ENCODE measurements around the gene PTPRK.

The PTPRK gene

DNA sequence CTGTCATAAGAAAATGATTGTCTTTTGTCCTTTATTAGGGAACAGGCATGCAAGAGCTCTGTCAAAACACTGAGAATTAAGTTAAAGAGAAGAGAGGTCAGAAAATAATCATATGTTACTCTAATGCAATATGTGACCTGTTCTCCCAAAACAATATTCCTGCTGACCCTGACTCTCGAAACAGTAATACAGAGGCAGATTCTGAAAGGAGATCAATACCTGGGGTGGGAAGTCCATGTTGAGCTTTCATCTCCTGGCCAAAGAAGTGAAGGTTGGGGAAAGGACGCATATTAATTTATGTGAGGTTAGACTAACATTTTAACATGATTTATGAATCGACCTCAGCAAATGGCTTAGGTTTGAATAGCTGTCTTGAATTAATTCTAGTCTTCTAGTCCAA, 243.0 kb downstream of the PTPRK start:
- FAIRE-seq: no peak

- peak; percentile 93 for FAIRE-seq
Observed at GRCh38 chr6:128276311-128276710, 244.1 kb downstream of the PTPRK start.

DNA sequence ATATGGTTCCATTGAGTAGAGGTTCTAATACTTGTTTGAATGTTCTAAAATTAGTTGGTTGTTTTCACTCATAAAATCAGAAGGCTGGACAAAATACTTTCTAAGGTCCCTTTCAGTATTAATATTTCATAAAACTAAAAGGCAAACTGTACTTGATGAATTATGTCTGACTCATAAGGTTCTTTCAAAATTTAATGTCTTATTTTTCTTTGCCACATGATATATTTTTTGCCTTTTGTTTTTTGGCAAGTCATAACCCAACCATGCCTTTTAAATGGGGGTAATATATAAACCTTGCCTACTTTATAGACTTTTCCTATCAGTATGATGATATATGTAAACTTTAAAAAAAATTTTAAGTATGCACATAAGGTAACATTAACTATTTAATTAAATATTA, 244.7 kb downstream of the PTPRK start:
- FAIRE-seq: peak; percentile 45

- peak; percentile 91 for FAIRE-seq
Observed at GRCh38 chr6:128275030-128275429, 245.4 kb downstream of the PTPRK start.

GRCh38 chr6:128271527-128271926, 248.9 kb downstream of the PTPRK start:
- FAIRE-seq: no peak

GRCh38 chr6:128271011-128271410, 249.4 kb downstream of the PTPRK start:
- no peak for FAIRE-seq

DNA sequence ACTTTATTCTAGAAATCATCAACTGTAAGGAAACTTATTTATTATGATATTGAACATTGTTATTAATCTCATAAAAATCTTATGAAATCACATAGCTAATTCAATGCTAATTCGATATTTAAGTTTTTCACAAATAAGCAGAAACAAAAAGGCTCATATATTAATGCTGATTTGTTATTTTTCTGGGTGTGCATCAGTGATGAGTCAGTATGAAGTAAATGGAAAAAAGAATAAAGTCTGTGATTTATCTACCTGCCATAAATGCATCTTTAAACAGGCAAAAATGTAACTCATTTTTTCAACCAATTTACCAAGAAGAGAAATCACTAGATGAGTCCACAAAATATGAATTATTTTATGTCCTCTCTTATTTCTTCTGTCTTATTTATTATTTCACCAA, 253.5 kb downstream of the PTPRK start:
- FAIRE-seq: peak; percentile 45

GRCh38 chr6:128265706-128266105, 254.7 kb downstream of the PTPRK start:
- no peak for FAIRE-seq

- FAIRE-seq: no peak
Observed at GRCh38 chr6:128259730-128260685, 260.4 kb downstream of the PTPRK start.

DNA sequence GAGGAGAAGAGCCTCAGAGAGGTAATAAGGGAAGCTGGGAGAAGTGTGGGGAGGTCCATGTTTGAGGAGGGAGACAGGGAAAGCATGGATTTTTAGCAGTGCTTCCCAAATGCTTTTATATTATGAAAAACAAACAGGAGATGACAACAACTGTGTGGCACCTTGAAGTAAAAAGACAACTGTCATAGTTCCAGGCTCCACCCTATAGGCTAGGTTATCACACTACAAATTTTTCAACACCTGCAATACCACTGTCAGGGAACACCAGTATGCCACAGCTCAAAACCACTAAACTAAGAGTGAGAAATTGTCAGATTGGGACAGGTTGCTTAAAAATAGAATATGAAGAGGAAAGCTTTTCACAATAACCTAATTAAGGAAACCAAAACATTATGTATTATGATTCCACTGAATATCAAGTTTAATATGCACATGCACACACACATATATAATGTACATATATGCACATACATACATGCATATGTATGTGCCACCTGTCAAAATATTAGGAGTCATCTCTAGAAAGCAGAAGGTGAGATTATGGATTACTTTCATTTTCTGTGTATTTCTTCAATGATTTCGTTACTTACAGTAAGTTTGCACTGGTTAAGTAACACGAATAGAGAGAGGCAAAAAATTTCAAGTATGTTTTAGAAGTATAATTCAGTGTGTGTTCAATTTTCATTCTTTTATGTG, 261.2 kb downstream of the PTPRK start:
- FAIRE-seq: no peak

DNA sequence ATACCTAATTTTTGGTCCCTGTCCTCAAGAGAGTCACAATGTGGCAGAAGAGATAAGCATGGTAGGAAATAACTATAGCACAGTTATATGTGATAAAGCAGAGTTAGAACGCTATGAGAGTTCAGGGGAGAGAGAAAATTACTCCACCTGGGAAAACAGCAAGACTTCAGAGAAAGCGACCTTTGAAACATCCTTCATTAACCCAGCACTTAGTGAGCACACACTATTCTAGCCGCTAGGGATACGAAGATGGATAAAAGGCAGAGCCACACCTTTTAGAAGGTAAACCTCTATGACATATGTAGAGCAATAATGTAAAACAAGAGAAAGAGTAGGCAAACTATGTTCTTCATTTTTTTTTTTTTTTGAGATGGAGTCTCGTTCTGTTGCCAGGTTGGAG, 264.3 kb downstream of the PTPRK start:
- no peak for FAIRE-seq

DNA sequence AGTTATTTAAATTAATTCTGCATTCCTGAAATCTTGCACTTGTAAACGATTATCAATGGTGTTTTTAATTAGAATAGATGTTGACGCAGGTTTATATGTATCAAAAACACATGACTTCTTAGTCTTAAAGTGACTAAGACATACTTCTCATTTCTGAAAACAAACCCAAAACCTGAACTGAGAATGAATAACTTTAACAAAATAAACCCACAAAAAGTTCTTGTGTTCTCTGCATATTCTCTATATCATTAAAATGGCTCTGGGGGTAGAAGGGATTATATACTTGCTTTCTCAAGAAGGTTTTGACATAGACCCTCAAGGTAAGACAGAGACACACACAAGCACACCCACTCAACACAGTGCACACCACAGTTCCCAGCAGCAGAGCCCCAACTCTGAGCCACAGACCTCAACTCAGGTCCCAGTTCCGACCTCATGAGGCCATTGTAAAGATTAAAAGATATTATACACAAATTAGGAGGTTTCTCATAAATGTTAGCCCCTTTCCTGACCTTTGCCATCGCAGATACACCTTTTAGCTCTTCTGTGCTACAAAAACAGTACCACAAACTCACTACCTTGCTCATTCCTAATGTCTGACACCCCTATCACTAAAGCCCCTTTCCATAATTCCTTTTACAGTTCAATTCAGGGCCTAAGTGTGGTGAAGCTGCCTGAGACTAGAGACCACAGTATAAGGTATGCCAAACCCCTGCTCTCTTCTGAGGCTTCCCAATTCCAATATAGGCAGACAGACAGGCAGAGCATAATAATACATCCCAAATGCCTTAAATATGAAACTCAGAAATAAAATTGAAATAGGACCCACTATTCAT, 267.8 kb downstream of the PTPRK start:
- FAIRE-seq: no peak

DNA sequence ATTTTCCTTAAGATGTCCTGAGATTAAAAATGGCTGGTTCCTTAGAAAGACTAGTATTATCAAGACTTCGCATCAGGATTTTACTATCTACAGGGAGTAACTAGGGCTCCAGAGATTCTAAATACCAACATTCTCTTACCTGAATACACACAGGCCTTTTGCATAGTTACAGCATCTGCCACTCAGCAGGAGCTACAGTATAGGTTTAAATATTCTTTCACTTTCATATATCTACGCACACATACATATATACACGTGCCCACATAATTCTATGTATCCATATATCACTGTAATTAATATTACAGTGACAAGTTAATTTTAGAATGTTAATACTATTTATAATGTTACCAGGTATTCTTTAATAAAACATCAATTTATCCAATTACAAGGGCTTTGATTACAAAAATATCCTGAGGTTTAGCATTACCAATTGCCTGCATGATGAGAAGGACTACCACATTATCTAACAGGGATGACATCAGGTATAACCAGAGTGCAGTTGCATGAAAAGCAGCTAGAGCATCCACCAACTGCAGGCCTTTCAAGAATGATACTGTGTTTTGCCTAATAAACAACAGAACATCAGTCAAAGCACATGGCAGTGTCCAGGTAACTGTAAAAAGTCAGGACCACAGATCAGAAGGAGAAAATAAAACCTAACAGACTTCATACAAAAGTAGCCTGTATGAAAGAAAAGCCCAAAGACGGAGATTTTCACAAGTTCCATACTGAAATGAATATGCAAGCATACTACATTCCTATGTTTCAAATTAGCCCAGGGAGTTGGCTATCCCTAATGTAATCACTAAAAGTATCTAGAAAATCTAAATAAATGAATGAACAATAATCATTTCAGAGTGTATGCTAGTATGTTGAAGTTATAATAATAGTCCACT, 268.7 kb downstream of the PTPRK start:
- no peak for FAIRE-seq

DNA sequence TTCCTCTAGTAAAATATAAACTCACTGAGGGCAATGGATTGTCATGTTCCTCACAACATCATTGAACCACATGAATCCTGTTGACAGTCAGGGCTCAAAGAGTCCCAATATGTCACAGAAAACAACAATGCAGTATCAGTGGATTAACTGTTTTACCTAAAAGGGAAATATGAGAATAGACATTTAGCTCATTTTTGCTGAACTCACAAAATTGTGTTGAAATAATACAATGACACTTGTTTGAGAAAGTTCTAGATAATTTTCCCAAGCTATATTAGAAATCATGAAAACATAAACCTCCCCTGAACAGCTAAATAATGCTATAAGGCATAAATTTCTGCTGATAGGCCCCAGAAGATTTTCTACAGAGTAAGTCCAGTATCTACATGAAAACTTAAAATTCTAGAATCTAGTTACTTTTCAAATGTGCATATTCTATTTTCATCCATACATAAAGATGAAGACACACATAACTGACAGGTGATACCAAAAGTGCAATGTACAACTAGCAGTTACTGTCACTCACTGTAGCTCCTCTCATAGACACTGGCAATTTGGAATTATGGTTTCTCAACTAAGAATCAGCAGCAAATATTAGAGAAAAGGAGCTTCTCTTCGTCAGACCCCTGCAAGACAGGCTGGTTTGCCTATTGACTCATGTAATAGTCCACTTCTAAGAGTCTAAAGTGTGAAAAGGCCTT, 269.9 kb downstream of the PTPRK start:
- FAIRE-seq: no peak

- no peak for FAIRE-seq
Observed at GRCh38 chr6:128249429-128249828, 271.0 kb downstream of the PTPRK start.

DNA sequence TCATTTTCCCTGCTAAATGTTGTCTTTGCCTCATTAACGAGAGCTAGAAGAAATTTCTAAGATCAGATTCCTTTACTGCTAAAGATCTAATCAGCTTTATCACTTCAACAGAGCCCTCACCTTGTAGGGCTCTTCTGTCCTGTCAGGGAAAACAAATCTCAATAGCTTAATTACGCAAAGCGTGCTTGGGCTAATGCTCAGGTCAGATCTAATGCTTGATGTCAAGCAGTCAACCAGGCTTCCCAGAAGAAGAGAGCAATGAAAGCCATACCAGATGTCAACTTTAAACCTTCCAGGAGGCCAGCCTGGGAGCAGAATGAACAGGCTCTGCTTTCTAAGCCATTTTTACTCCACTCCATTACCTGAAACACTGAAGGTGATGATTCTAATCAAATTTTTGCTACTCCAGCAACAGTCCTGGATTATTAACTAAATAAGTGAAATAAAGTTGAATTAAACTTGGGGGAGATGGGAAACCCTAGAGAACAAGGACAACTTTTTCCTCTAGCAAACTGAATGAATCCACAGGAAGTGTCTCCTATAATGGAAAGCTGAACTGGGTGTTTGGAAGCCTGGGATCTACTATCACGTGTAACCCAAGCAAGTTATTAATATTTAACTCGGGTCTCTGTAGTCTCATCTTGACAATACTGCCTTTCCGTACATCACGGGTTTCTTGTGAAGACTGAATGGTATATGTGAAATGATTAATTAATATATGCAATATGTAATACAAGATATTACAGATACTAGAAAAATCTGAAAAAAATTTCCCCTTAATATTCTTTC, 273.7 kb downstream of the PTPRK start:
- peak; percentile 86 for FAIRE-seq

GRCh38 chr6:128244751-128245405, 275.5 kb downstream of the PTPRK start:
- FAIRE-seq: peak; percentile 33

- FAIRE-seq: no peak
Observed at GRCh38 chr6:128242765-128243403, 277.5 kb downstream of the PTPRK start.

GRCh38 chr6:128241216-128241615, 279.2 kb downstream of the PTPRK start:
- no peak for FAIRE-seq

- no peak for FAIRE-seq
Observed at GRCh38 chr6:128240024-128240428, 280.4 kb downstream of the PTPRK start.

Data from islet of Langerhans (tissue), 1 donor.